H4 (cell line): Measurements from ENCODE around the gene WDFY2. TPM values are rescaled to one million over a fixed set of nuclear protein-coding genes. Genes with fewer than 3 reads are reported as not detected.

Experiments used
- DNase-seq: peaks from one replicate; pipeline ENCODE4 v3.0.0-alpha.2; 2015; ENCODE audit warnings: low spot score
- total RNA-seq: library from RNA; depleted of rRNA; stranded (reverse); fragments of >200 nt; shearing (Covaris generic); gene quantifications from 2 replicates; pipeline ENCODE4 v1.2.3, GENCODE V29; 2014

The WDFY2 gene
- total RNA-seq, 1 experiment from 2014 or later: 1.3 TPM

- no peak for DNase-seq
Observed at GRCh38 chr13:51768976-51769375, 184.7 kb downstream of the WDFY2 start.

GRCh38 chr13:51769455-51770127, 185.3 kb downstream of the WDFY2 start:
- DNase-seq: no peak

GRCh38 chr13:51770160-51770559, 185.9 kb downstream of the WDFY2 start:
- DNase-seq: no peak

GRCh38 chr13:51770681-51771417, 186.6 kb downstream of the WDFY2 start:
- no peak for DNase-seq

- DNase-seq: no peak
Observed at GRCh38 chr13:51771418-51772104, 187.3 kb downstream of the WDFY2 start.

GRCh38 chr13:51772105-51772455, 187.8 kb downstream of the WDFY2 start:
- DNase-seq: no peak

- no peak for DNase-seq
Observed at GRCh38 chr13:51772781-51773180, 188.5 kb downstream of the WDFY2 start.

- DNase-seq: no peak
Observed at GRCh38 chr13:51773515-51773914, 189.3 kb downstream of the WDFY2 start.

- no peak for DNase-seq
Observed at GRCh38 chr13:51776179-51776578, 191.9 kb downstream of the WDFY2 start.

GRCh38 chr13:51777921-51778320, 193.7 kb downstream of the WDFY2 start:
- DNase-seq: no peak

- no peak for DNase-seq
Observed at GRCh38 chr13:51778392-51778791, 194.1 kb downstream of the WDFY2 start.

GRCh38 chr13:51780099-51780498, 195.8 kb downstream of the WDFY2 start:
- no peak for DNase-seq

- peak; percentile 19 for DNase-seq
Observed at GRCh38 chr13:51781246-51782022, 197.2 kb downstream of the WDFY2 start.

GRCh38 chr13:51782026-51782710, 197.9 kb downstream of the WDFY2 start:
- no peak for DNase-seq

- DNase-seq: no peak
Observed at GRCh38 chr13:51783428-51784094, 199.3 kb downstream of the WDFY2 start.

GRCh38 chr13:51784097-51784496, 199.8 kb downstream of the WDFY2 start:
- DNase-seq: no peak

- peak; percentile 43 for DNase-seq
Observed at GRCh38 chr13:51785712-51786424, 201.6 kb downstream of the WDFY2 start.

- no peak for DNase-seq
Observed at GRCh38 chr13:51786425-51787265, 202.4 kb downstream of the WDFY2 start.

GRCh38 chr13:51793570-51794271, 209.5 kb downstream of the WDFY2 start:
- DNase-seq: peak; percentile 13
